Stimulated activated CD8-positive, alpha-beta memory T cell treated with anti-CD3 and anti-CD28 coated beads, Interleukin-12 subunit alpha, Interleukin-12 subunit beta, amount 100 ng/mL, for 24 hours (primary cell): ENCODE results near the gene DSPP.

Source experiments
- DNase-seq: peaks from one replicate; pipeline ENCODE4 v3.0.0-alpha.2; 2020; ENCODE audit errors: extremely low read depth

Gene DSPP

GRCh38 chr4:87631668-87632067, 23.3 kb downstream of the DSPP start:
- no peak for DNase-seq

- no peak for DNase-seq
Observed at GRCh38 chr4:87632469-87632868, 24.1 kb downstream of the DSPP start.

- no peak for DNase-seq
Observed at GRCh38 chr4:87633243-87633642, 24.9 kb downstream of the DSPP start.

- DNase-seq = no peak
Observed at GRCh38 chr4:87644286-87644685, 36.0 kb downstream of the DSPP start.

- DNase-seq = no peak
Observed at GRCh38 chr4:87649980-87650379, 41.7 kb downstream of the DSPP start, which contains the start of gene DMP1. TSS of gene DMP1 (plus strand) at chr4:87650280. CDS start at chr4:87656493, 6,213 bp downstream.

- no peak for DNase-seq
Observed at GRCh38 chr4:87650938-87651337, 42.6 kb downstream of the DSPP start.

GRCh38 chr4:87651941-87652340, 43.6 kb downstream of the DSPP start:
- DNase-seq = no peak

GRCh38 chr4:87654487-87655044, 46.2 kb downstream of the DSPP start:
- no peak for DNase-seq

GRCh38 chr4:87657525-87657924, 49.2 kb downstream of the DSPP start:
- DNase-seq = no peak

- no peak for DNase-seq
Observed at GRCh38 chr4:87659247-87659931, 51.1 kb downstream of the DSPP start.

GRCh38 chr4:87662871-87663270, 54.5 kb downstream of the DSPP start:
- DNase-seq = no peak
